ENCODE results near the gene STK24.

STK24 gene

DNA sequence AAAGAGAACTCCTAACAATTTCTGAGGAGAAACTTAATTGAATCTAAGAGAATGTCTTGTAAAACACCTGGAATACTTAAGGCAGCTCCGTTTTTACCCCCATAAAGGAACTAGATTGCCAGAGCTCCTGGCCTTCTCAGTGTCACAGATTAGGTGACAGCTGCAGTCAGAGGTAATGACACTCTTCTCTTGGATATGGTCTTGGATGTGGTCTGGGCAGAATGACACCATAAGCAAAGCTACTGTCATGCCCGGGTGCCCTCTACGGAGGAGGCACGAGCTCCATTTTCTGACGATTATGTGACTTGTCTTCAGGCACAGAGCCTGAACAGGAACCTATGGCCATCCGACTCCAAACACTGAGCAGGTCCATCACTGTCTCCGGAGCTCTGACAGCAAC, 46.7 kb downstream of the STK24 start:
- DNase-seq (ENCODE audit: low read depth), result no peak

DNA sequence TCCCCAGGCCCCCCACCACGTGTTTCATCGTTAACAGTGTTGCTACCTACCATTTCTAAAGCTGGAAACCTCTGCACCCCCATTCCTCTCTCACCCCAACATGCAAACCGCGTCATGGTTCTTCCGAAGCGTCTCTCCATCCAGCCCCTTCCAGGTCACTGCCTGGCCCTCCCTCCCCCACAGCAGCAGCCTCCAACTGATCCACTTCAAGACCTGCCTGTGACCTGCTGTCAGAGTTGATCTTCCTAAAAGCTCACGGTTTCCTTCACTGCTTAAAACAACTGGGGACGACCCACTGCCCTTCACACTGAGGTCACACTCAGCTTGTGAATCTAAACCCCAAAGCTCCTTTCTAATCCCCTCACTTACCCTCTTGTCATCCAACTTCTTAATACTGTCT, 47.7 kb downstream of the STK24 start:
- DNase-seq (ENCODE audit: low read depth), result no peak

DNA sequence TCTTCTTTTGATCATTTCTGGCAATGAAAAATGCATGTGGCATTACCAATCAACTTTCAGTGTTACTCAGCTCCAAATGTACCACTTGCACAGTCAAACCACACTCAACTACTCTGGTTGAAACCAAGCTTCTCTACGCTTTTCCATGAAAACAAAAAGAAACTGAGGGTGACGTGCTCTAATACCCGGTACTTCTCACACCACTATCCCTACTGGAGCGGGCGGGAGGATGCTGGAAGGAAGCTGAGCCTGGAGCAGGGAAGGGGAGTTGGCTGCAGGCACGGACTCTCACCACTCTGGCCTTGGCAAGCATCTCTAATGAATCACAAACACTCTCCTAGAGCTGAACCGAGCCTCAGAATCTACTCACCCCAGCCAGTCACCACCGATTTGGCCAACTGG, 48.2 kb downstream of the STK24 start:
- DNase-seq (ENCODE audit: low read depth), result no peak

DNA sequence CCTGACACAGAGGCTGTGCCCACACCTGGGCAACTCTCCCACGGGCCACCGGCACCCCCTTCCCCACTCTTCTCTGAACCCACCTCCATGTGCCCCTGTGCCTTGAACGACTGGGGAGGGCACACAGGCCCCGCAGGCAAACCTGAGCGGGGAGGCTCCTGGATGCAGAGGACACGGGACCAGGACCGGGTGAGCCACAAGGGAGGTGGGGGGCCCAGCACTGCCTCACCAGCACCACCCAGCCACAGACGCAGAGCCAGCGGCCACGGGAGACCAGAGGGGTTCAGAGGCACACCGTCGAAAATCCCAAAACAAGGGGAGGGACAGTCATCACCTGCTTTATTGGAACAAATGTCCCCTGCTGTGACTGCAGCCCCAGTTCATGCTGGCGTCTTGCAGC, 49.4 kb downstream of the STK24 start:
- no peak for DNase-seq (ENCODE audit: low read depth)

- DNase-seq (ENCODE audit: low read depth), result no peak
These were observed 50.8 kb downstream of the STK24 start for GRCh38 chr13:98526182-98526512.

- DNase-seq (ENCODE audit: low read depth), result no peak
These were observed 51.3 kb downstream of the STK24 start for GRCh38 chr13:98525456-98526181.

DNA sequence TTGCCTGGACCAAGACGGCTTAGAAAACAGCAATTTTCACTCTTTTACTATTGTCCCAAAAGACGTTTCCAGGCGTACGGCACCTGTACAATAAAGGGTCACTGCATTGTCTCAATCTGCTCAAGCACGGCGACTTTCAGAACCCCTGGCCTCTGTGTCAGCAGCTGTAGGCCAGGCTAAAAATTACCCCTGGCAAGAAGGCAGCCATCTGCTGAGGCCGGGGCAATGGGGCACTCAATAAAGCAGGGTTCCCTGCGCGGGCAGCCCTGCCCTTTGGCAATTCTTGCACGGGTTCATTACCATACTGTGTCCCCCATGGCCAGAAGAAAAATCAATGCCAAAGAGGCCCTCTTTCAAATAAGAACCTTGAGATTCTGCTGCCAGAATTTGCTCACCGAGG, 52.1 kb downstream of the STK24 start:
- DNase-seq (ENCODE audit: low read depth), result no peak

DNA sequence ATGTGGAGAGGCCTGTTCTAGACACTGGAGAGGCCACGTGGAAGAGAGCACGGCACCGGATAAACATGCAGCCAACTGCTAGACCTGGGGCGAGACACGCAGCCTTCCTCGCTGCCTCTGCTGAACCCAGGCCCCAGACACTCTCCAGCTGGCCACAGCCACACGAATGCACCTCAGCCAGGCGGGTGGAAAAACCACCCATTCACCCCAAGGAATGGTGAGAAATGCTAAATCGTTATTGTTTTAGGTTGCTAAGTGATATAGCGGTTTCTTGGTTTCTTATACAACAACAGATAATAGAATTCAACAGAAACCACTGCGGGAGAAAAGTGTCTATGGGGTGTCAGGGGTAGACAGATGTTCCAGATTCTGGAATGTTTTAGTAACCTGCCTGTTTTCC, 52.5 kb downstream of the STK24 start:
- DNase-seq (ENCODE audit: low read depth), result no peak

DNA sequence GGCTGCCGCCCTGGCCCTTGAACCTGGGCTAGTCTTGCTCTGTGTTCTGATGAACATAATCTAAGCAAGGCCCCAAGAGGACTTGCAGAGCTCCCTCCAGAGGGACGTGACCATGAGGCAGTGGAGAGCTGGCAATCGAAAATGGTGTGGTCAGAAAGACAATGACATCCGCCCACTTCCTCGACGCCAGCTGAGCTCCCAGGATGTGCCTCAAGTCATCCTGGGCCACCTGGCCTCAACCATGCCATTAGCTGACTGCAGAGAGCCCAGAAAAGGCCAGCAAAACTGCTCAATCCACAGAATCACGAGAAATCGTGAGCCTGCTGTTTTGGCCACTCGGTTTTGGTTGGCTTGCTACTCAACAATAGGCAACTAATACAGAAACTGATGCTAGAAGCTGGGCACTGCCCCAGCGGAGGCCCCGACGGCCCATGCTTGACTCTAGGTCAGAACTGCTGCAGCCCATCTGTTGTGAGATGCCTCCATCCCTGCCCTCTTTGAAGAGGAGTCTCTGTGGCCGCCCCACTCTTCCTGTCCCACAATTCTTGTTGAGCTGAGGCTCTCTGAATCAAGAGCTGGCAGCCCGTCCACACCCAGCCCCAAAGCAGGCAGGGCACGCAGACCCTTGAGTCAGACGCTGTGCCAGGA, 53.3 kb downstream of the STK24 start:
- no peak for DNase-seq (ENCODE audit: low read depth)

DNA sequence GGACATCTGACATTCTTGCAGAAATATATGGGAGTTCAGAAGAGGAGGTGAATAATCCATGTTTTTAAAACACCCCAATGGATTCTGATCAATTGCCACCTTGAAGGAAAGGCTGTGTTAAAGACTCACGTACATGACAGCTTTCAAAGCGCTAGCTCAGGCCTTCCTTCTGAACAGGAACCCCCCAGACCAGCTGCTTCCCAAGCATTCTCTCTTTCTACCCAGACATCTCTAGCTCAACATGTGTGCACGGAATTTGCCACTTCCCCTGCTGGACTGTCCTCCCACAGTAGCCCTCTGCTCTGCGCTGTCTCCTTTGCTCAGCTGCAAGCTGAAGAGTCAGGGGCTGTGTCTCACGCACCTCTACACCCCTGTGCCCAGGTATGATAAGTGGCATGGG, 54.5 kb downstream of the STK24 start:
- no peak for DNase-seq (ENCODE audit: low read depth)

DNA sequence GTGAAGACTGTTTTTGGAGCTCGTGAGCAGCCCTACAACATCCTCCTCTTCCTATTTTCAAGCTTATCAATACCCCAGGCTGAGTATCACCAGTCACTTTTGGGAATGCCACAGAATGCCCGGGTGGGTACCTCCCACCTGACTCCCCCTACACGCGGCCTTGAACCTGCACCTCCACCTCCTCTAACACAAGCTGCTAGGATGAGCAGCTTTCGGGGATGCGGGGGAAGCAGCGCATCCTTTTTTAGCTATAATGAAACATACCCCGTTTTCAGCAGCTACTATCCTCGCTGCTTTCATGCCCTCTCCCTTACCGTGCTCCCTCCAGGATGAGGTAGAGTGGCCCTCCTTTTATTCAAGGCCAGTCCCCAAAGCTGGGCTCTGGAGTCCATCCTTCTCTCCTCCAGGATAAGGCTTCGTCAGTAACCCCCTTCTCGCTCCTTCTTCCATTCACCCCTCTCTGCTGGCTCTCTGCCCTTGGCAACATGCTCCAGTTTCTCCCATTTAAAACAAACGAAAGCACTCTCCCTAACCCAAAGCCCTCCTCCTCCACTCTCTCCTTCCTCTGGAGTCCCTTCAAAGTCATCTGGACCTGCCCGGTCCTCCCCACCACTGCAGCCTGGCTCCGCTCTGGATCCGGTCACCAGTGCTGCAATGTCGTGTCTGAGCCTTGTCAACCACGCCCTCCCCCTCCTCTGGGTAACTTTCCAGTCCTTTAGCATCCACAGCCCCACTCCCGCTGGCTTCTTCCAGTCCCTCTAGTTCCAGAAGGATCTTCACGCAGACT, 55.3 kb downstream of the STK24 start:
- DNase-seq (ENCODE audit: low read depth), result no peak

DNA sequence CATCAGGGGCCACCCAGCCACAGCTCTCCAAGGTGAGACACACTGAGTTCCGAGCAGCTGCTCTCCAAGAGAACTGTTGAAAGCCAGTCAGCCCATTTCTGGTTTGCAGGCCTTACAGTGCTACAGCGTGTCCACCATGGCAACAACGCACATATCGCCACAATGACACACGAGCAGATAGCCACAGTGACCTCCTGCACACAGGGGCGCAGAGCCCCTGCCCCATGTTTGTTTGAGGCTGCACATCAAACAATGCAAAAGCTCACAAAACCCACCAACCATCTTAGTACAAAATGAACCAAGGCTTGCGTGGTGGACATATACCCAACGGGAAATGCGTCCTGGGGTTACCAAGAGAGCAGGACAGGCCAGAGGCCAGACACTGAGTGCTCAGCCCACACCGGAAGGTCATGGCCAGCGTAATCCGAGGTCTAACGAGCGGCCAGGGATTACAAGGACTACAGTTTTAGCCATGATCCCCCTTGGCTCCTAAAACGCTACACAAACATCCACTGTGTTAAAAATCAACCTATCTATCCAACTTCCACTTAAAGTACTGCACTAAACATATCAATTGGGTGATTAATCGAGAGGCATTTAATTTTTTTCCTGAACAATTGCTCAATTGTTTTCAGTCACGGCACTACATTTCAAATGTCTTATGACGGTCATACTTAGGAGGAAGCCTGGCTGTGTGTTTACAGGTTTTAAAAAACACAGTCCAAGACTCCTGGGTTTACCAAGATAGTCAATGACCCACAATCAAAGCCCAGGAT, 56.0 kb downstream of the STK24 start:
- DNase-seq (ENCODE audit: low read depth), result no peak

DNA sequence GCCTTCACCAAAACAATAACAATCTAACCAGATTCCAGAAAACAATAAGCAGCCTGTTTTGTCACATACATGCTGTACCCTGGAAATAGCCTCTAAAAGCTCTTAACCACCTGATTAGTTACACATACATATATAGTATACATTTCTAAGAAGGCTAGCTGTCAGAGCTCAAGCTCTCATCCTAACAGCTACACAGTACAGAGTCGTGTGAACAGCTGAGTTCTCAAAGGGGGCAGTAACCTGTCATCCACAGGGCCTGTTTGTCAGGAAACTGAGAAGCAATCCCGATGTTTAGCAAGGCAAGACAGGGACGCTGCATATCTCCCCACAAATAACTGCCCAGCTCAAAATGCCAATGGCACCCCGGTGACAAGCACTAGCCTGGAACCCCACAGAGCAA, 56.9 kb downstream of the STK24 start:
- DNase-seq (ENCODE audit: low read depth), result no peak

- peak; percentile 19 for DNase-seq (ENCODE audit: low read depth)
These were observed 59.2 kb downstream of the STK24 start for GRCh38 chr13:98517576-98518310.

DNA sequence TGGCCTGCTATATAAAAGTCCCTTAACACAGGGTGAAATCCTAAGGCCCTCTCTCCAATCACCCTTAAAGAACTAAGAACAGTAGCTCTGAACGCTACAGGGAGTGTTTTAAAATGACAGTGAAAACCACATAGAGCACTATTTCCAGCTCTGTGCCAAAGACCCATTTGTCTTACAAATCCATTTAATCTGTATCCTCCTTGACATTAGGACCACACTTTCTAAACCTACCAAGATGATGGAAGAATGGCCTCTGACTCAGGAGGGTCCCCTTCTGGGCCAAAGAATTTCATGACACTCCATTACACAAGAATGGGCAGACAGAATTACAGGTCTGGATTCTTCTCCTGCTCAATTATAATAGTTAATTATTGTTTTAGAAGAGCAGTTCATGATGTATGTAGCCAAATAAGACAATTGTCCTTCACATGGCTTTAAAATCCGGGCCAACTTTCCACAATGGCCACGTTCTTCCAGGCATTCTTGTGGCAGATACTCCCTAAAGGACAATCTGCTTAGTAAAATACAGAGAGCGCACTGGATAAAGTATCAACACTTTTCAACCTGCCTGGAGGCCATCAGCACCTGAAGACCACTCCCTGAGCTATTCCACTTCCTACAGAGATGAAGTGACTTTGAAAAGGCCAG, 61.0 kb downstream of the STK24 start:
- DNase-seq (ENCODE audit: low read depth), result no peak

- no peak for DNase-seq (ENCODE audit: low read depth)
These were observed 62.6 kb downstream of the STK24 start for GRCh38 chr13:98514288-98514687.

GRCh38 chr13:98513837-98514236, 63.1 kb downstream of the STK24 start:
- DNase-seq (ENCODE audit: low read depth), result no peak

DNA sequence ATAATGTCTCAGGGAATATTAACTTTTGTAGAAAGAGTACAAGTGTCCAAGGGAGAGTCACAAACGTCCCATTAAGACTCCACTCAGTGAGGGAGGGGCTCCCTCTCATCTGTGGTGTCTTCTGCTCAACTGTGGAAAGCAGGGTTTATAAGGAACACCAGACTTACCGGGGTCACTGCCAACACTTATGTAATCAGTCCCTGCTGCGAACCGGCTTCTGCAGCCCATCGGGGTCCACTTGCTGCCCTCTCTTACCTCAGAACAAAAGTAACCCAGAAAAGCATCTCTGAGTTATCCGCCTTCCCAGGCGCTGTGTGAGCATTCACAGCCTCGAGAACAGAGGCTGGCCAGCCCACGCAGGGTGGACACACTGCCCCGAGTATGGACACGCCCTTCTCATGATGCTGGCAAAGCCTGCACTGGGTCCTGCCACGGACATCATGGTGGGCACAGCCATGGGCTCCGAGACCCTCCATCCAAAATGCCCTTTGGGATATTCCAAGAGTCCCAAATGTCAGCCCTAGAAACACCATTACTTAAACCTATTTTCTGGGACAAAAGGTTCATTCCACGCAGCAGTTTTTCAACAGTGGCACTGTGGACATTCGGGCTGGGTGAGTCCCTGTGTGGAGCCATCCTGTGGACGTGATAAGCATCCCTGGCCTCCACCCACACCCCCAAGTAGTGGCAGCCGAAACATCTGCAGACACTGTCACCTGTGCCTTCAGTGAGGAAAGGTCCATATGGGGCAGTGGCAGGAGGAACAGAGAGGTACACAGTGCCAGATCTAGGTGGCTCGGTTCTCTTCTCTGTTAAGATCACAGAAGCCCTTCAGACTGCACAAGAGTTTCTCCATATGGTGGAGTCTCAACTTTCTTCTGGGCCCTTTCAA, 63.9 kb downstream of the STK24 start:
- DNase-seq (ENCODE audit: low read depth), result no peak

- DNase-seq (ENCODE audit: low read depth), result no peak
These were observed 65.5 kb downstream of the STK24 start for GRCh38 chr13:98511435-98511834.

DNA sequence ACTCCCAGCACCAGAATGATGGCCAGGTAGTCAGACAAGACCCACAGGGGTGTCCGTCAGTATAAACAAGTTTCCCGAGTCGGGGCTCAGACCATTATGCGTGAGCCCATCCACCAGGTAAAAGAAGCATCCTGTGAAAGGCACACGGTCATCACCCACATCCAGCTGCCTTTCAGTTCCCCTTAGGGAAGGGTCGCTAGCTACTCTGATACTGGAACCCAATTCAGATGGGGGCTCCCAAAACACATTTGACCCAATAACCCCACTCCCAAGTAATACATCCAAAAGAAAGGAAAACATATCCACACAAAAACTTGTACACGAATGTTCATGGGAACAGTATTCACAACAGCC, 66.8 kb downstream of the STK24 start:
- no peak for DNase-seq (ENCODE audit: low read depth)
